ENCODE results near the gene CELSR1.

GRCh38 chr22:46421267-46421666, 116.2 kb downstream of the CELSR1 start:
- TF ChIP-seq POLR2A (IDR thresholded peaks at IDR 0.05; ENCODE audit: low read depth, low read length) (no peak), TAF1 (IDR thresholded peaks at IDR 0.05; ENCODE audit: borderline replicate concordance, low read depth, low read length) (no peak)

All from GM12892 (cell line).